ENCODE results near the gene FGD5.

FGD5 gene

GRCh38 chr3:14906355-14906971 lies 87.7 kb downstream of the FGD5 start:
- DNase-seq (ENCODE audit: low spot score) = no peak

GRCh38 chr3:14907043-14907966 lies 88.5 kb downstream of the FGD5 start:
- no peak for DNase-seq (ENCODE audit: low spot score)

- DNase-seq (ENCODE audit: low spot score) = no peak
Observed at GRCh38 chr3:14909250-14909649, 90.5 kb downstream of the FGD5 start.

GRCh38 chr3:14911651-14912050 lies 92.9 kb downstream of the FGD5 start:
- no peak for DNase-seq (ENCODE audit: low spot score)

- no peak for DNase-seq (ENCODE audit: low spot score)
Observed at GRCh38 chr3:14913071-14913925, 94.5 kb downstream of the FGD5 start.

- no peak for DNase-seq (ENCODE audit: low spot score)
Observed at GRCh38 chr3:14913926-14914778, 95.4 kb downstream of the FGD5 start.

GRCh38 chr3:14914779-14915117 lies 96.0 kb downstream of the FGD5 start:
- DNase-seq (ENCODE audit: low spot score) = no peak

GRCh38 chr3:14915636-14916222 lies 97.0 kb downstream of the FGD5 start:
- no peak for DNase-seq (ENCODE audit: low spot score)

- no peak for DNase-seq (ENCODE audit: low spot score)
Observed at GRCh38 chr3:14918356-14918860, 99.6 kb downstream of the FGD5 start.

GRCh38 chr3:14920536-14920935 lies 101.8 kb downstream of the FGD5 start:
- DNase-seq (ENCODE audit: low spot score) = no peak

GRCh38 chr3:14921034-14921616 lies 102.4 kb downstream of the FGD5 start:
- peak; percentile 92 for DNase-seq (ENCODE audit: low spot score)

- no peak for DNase-seq (ENCODE audit: low spot score)
Observed at GRCh38 chr3:14921811-14922705, 103.3 kb downstream of the FGD5 start.

GRCh38 chr3:14922863-14923262 lies 104.1 kb downstream of the FGD5 start:
- DNase-seq (ENCODE audit: low spot score) = no peak

- DNase-seq (ENCODE audit: low spot score) = no peak
Observed at GRCh38 chr3:14923476-14923875, 104.7 kb downstream of the FGD5 start.

GRCh38 chr3:14925729-14926591 lies 107.2 kb downstream of the FGD5 start:
- peak; percentile 70 for DNase-seq (ENCODE audit: low spot score)

GRCh38 chr3:14926592-14926991 lies 107.8 kb downstream of the FGD5 start:
- DNase-seq (ENCODE audit: low spot score) = no peak

- DNase-seq (ENCODE audit: low spot score) = no peak
Observed at GRCh38 chr3:14927308-14927707, 108.5 kb downstream of the FGD5 start.

- no peak for DNase-seq (ENCODE audit: low spot score)
Observed at GRCh38 chr3:14929310-14930074, 110.7 kb downstream of the FGD5 start.

Data from HuH-7.5 (cell line).